Neuronal stem cell (in vitro differentiated cells): ENCODE measurements around the gene ANKMY2. TPM values are rescaled to one million over a fixed set of nuclear protein-coding genes. Genes with fewer than 3 reads are reported as not detected.

Experiments
- DNase-seq: peaks from one replicate; pipeline ENCODE4 v3.0.0-alpha.2; 2013; ENCODE audit warnings: low spot score
- H2AFZ ChIP-seq: one replicate; pipeline ENCODE4 v1.6.1; 2013; ENCODE audit warnings: mild to moderate bottlenecking, low read length, inconsistent platforms
- H2AK5ac ChIP-seq: 2 replicates; pipeline ENCODE4 v1.6.1; 2013; ENCODE audit warnings: low read depth, mild to moderate bottlenecking, inconsistent platforms, low read length, moderate library complexity, mixed read lengths
- H2BK120ac ChIP-seq: 2 replicates; pipeline ENCODE4 v1.6.1; 2013; ENCODE audit warnings: low read depth, mild to moderate bottlenecking, inconsistent platforms, low read length, moderate library complexity, mixed read lengths
- H2BK12ac ChIP-seq: one replicate; pipeline ENCODE4 v1.6.1; 2013; ENCODE audit warnings: low read length, inconsistent platforms
- H2BK15ac ChIP-seq: 2 replicates; pipeline ENCODE4 v1.6.1; 2013; ENCODE audit warnings: mild to moderate bottlenecking, low read length, inconsistent platforms, mixed read lengths
- H2BK5ac ChIP-seq: one replicate; pipeline ENCODE4 v1.6.1; 2013; ENCODE audit warnings: inconsistent platforms, mild to moderate bottlenecking, low read length, moderate library complexity
- H3K14ac ChIP-seq: one replicate; pipeline ENCODE4 v1.6.1; 2013; ENCODE audit warnings: low read length, inconsistent platforms
- H3K18ac ChIP-seq: 2 replicates; pipeline ENCODE4 v1.6.1; 2013; ENCODE audit warnings: low read length, inconsistent platforms
- H3K23ac ChIP-seq: 2 replicates; pipeline ENCODE4 v1.6.1; 2013; ENCODE audit warnings: low read depth, mild to moderate bottlenecking, mixed read lengths, low read length, inconsistent platforms; ENCODE audit not compliant: poor library complexity
- H3K27ac ChIP-seq: replicated peaks from 3 replicates; pipeline ENCODE4 v1.5.1; 2013; ENCODE audit warnings: low read length, inconsistent platforms
- H3K27me3 ChIP-seq, 3 experiments: 2 replicates each; pipeline ENCODE4 v1.6.1; 2013; ENCODE audit warnings: low read length in 3 of 3, mild to moderate bottlenecking in 2 of 3, inconsistent platforms in 1 of 3, low read depth in 1 of 3, mixed read lengths in 1 of 3, moderate library complexity in 1 of 3; ENCODE audit not compliant: control insufficient read depth in 3 of 3, insufficient read depth in 3 of 3
- H3K36me3 ChIP-seq, 2 donors: replicated peaks in 1 of 2; 2 replicates each; pipeline ENCODE4 v1.6.1; 2013; ENCODE audit warnings: low read length in 2 of 2; ENCODE audit not compliant: control insufficient read depth in 2 of 2, insufficient read depth in 2 of 2
- H3K4ac ChIP-seq: 2 replicates; pipeline ENCODE4 v1.6.1; 2013; ENCODE audit warnings: inconsistent platforms, mild to moderate bottlenecking, low read length, moderate library complexity
- H3K4me1 ChIP-seq, 2 donors: 1 replicate in 1 of 2; 2 replicates in 1 of 2; pipeline ENCODE4 v1.6.1; 2013; ENCODE audit warnings: low read length in 2 of 2, low read depth in 1 of 2; ENCODE audit not compliant: control insufficient read depth in 2 of 2, insufficient read depth in 1 of 2
- H3K4me2 ChIP-seq: one replicate; pipeline ENCODE4 v1.6.1; 2013; ENCODE audit warnings: mild to moderate bottlenecking, low read length, inconsistent platforms; ENCODE audit not compliant: insufficient read depth, poor library complexity, severe bottlenecking
- H3K4me3 ChIP-seq, 2 donors: 2 replicates each; pipeline ENCODE4 v1.5.1; 2013; ENCODE audit warnings: low read length in 2 of 2, mild to moderate bottlenecking in 2 of 2, inconsistent platforms in 1 of 2, moderate library complexity in 1 of 2
- H3K79me1 ChIP-seq: one replicate; pipeline ENCODE4 v1.6.1; 2013; ENCODE audit warnings: low read depth, mild to moderate bottlenecking, inconsistent platforms, low read length, moderate library complexity
- H3K9ac ChIP-seq: one replicate; pipeline ENCODE4 v1.6.1; 2013; ENCODE audit warnings: mild to moderate bottlenecking, low read depth, low read length, inconsistent platforms; ENCODE audit not compliant: poor library complexity
- H3K9me3 ChIP-seq, 2 donors: replicated peaks in 1 of 2; 2 replicates each; pipeline versions ENCODE3 to v1.6.1; 2013; ENCODE audit warnings: low read length in 2 of 2, mild to moderate bottlenecking in 2 of 2, inconsistent platforms in 1 of 2, low read depth in 1 of 2, mixed read lengths in 1 of 2, moderate library complexity in 1 of 2; ENCODE audit not compliant: control insufficient read depth in 2 of 2, insufficient read depth in 1 of 2
- H4K8ac ChIP-seq: one replicate; pipeline ENCODE4 v1.6.1; 2013; ENCODE audit warnings: low read depth, mild to moderate bottlenecking, inconsistent platforms, low read length, moderate library complexity
- H4K91ac ChIP-seq: one replicate; pipeline ENCODE4 v1.6.1; 2013; ENCODE audit warnings: low read length, low read depth, mild to moderate bottlenecking, inconsistent platforms; ENCODE audit not compliant: poor library complexity
- WGBS, 2 donors: extraction: QIAGEN DNeasy Blood & Tissue Kit; methylation state at CpG; one replicate each; pipeline ENCODE4 v1.1.7; 2013; ENCODE audit warnings: missing lambda C conversion rate in 2 of 2, mixed read lengths in 1 of 2; ENCODE audit not compliant: insufficient read length in 2 of 2, insufficient replicate concordance in 1 of 2; ENCODE audit errors: extremely low coverage in 2 of 2; 5-methylcytosine and 5-hydroxymethylcytosine counted together
- polyA plus RNA-seq, 2 experiments: library from polyadenylated mRNA; stranded (reverse); fragments of 200-250 nt; gene quantifications; one replicate each; pipeline ENCODE4 v1.2.3, GENCODE V29; 2013

ANKMY2 gene
- polyA plus RNA-seq (2013, experiment 1 of 2), result 46.0 TPM
- polyA plus RNA-seq (2013, experiment 2 of 2), result 45.3 TPM

DNA sequence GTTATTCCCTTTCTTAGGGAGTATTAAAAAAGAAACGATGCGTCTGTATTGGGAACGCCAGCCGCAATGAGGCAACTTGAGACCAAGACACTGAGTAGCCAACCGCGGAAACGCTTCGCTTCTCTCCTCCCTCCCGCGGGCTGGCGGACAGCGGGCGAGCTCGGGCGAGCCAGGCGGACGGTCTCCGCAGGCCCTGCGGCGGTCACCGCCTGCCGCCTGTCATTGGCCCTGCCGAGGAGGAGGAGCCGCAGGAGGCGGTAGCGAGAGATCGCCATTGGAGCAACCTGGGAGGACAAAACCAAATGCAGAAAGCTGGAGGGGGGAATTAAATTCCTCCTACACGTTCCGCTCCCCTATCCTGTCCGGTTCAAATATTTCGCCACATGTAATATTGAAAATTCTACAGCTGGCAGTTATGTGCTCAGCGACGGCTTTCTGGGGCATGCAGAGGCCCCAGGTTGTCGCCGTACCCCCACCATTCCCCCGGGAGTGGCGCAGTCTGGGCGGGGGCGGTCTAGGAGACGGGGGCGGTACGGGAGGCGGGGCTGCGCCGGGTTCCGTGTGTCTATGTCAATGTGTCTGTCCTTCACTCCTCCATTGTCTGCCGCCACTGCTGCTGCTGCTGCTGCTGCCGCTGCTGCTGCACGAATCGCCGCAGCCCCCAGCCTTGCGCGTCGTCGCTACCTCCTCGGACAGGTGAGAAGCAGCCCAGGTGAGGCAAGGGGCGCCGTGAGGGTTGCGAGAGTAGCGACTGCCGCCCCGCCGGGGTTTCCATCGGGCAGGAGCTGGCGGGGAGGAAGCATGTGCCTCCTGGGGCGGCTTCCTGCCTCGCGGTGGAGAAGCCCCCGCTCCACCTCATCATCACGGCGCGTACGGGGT, at the start of gene ANKMY2, which contains the start of gene BZW2:
TSS of gene ANKMY2 (minus strand) at position 162 of the 879 bp plus-strand sequence. CDS start 181 bp downstream, outside the sequence.
TSS of gene BZW2 (plus strand) at position 589 of the 879 bp plus-strand sequence. CDS start 19,263 bp downstream, outside the sequence.
- Histone ChIP-seq H4K8ac (no peak within 1 kb of the TSS), H3K36me3 (peaks cover 0 to 12% of the 10 kb centered on the region in 2 donors), H2BK12ac (peak within 1 kb of the TSS; percentile 80), H3K18ac (peak within 1 kb of the TSS; percentile 100), H3K9ac (peak within 1 kb of the TSS; percentile 99), H2AFZ (peak within 1 kb of the TSS; percentile 96), H3K27me3 (no peaks in the 10 kb centered on the region), H3K14ac (peak within 1 kb of the TSS; percentile 97), H2BK120ac (peak within 1 kb of the TSS; percentile 9), H2BK15ac (peak within 1 kb of the TSS; percentile 91), H4K91ac (no peak within 1 kb of the TSS), H3K4ac (peak within 1 kb of the TSS; percentile 97), H3K23ac (peak within 1 kb of the TSS; percentile 99), H3K79me1 (peaks cover 2% of the 10 kb centered on the region), H2BK5ac (peak within 1 kb of the TSS; percentile 93), H3K4me2 (peak within 1 kb of the TSS; percentile 78), H3K27ac (peak within 1 kb of the TSS; percentile 95), H3K4me1 (peaks cover 11 to 26% of the 10 kb centered on the region in 2 donors), H3K4me3 (peak within 1 kb of the TSS; percentile 98), H2AK5ac (peak within 1 kb of the TSS; percentile 60), H3K9me3 (no peaks in the 10 kb centered on the region)
- peak; percentile 94 for DNase-seq
- WGBS, 2 donors, result no CpG with 5 or more reads among the region's 73 CpGs

DNA sequence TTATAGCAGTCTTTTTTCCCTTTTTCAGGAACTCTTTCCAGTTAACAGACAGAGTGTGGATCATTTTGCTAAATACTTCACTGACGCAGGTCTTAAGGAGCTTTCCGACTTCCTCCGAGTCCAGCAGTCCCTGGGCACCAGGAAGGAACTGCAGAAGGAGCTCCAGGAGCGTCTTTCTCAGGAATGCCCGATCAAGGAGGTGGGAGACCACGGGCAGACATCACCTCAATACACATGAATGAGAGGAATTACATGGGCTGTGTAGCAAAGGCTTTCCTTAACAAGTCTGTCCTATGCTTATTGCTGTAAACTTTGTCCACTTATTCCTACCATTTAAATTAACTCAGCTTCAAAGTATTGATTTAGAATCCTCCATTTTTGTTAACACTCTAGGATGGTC, 49.3 kb upstream of the ANKMY2 start:
- Histone ChIP-seq H3K4me3 (no peak overlapping the region), H3K27me3 (no peaks in the 10 kb centered on the region), H2BK15ac (no peak overlapping the region), H3K27ac (no peak overlapping the region), H3K4me1 (peaks cover 0 to 8% of the 10 kb centered on the region in 2 donors), H3K9ac (no peak overlapping the region), H3K36me3 (peaks cover 29 to 99% of the 10 kb centered on the region in 2 donors), H2AFZ (no peak overlapping the region), H2BK5ac (no peak overlapping the region), H3K4ac (no peak overlapping the region), H2BK12ac (no peak overlapping the region), H2AK5ac (no peak overlapping the region), H3K9me3 (no peaks in the 10 kb centered on the region), H4K8ac (no peak overlapping the region), H3K23ac (no peak overlapping the region), H4K91ac (no peak overlapping the region), H3K79me1 (no peaks in the 10 kb centered on the region), H3K18ac (no peak overlapping the region), H2BK120ac (no peak overlapping the region), H3K4me2 (no peak overlapping the region), H3K14ac (no peak overlapping the region)
- WGBS, 2 donors, result no CpG with 5 or more reads among the region's 6 CpGs
- DNase-seq, result no peak

DNA sequence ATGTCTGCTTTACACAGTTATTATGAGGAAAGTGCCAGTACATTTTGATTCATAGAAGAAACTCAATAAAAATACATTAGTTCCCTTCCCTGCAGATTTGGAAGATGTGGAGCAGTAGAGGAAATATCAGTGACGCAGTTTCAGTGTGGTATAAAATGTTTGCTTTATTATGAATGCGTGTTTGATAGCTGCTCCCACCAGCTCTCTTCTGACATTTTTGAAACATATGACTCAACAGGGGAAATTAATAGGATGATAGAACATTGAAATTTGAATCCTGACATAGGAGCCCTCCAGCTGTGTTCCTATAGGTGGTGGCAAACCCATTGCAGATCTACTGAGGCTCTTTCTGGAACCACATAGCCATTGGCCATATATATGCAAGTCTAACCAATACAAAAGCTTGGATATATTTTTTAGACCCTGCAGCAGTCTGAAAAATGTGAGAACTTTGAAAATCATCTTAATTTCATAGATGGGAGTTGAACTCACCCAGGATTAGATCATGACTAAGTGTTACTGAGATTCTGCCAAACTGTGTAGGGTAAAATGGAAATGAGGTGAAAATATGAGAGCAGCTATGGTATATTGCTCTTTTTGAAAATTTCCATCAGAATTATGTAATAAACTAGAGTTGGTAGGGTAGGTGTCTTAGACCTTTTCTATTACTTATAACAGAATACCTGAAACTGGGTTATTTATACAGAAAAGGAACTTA, 48.2 kb upstream of the ANKMY2 start:
- Histone ChIP-seq H3K4me3 (no peak overlapping the region), H3K9ac (no peak overlapping the region), H2BK12ac (no peak overlapping the region), H3K4ac (no peak overlapping the region), H2AFZ (no peak overlapping the region), H3K27me3 (no peaks in the 10 kb centered on the region), H3K9me3 (no peaks in the 10 kb centered on the region), H2BK5ac (no peak overlapping the region), H2BK15ac (no peak overlapping the region), H3K14ac (no peak overlapping the region), H3K18ac (no peak overlapping the region), H2AK5ac (no peak overlapping the region), H3K27ac (no peak overlapping the region), H4K8ac (no peak overlapping the region), H4K91ac (no peak overlapping the region), H3K4me1 (peaks cover 0 to 8% of the 10 kb centered on the region in 2 donors), H3K23ac (no peak overlapping the region), H3K4me2 (no peak overlapping the region), H2BK120ac (no peak overlapping the region), H3K36me3 (peaks cover 26 to 99% of the 10 kb centered on the region in 2 donors), H3K79me1 (no peaks in the 10 kb centered on the region)
- DNase-seq, result no peak
- no CpG with 5 or more reads among the region's 2 CpGs for WGBS, 2 donors

DNA sequence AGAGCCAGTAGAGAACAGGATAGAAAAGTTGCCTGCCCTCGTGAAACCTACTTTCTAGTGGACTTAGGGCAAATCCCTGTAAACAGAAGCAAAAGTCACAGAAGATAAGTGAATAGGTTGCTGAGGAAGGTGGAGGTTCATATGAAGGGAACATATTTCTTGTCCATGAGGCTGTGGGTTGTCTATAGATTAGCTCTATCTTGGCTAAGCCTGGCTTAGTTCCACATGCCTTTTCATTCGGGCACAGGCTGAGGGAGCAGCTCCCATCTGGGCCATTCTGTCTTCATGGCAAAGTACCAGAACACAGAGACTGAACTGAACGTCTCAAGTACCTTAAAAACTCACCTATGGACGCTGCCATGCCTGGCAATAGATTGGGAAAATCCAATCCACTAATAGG, 45.7 kb upstream of the ANKMY2 start:
- H3K18ac ChIP-seq, result no peak overlapping the region
- H4K91ac ChIP-seq, result no peak overlapping the region
- no peak for DNase-seq
- no CpG with 5 or more reads among the region's 4 CpGs for WGBS, 2 donors
- H3K23ac ChIP-seq, result no peak overlapping the region
- H3K27ac ChIP-seq, result no peak overlapping the region
- no peak overlapping the region for H2BK5ac ChIP-seq
- H3K4me2 ChIP-seq, result no peak overlapping the region
- H3K27me3 ChIP-seq, result no peaks in the 10 kb centered on the region
- no peak overlapping the region for H2BK12ac ChIP-seq
- H2BK15ac ChIP-seq, result no peak overlapping the region
- H3K14ac ChIP-seq, result no peak overlapping the region
- H3K4me1 ChIP-seq, result no peaks in the 10 kb centered on the region
- no peak overlapping the region for H2AK5ac ChIP-seq
- H3K36me3 ChIP-seq, result peaks cover 15 to 98% of the 10 kb centered on the region in 2 donors
- no peak overlapping the region for H2AFZ ChIP-seq
- no peak overlapping the region for H4K8ac ChIP-seq
- no peaks in the 10 kb centered on the region for H3K9me3 ChIP-seq
- no peak overlapping the region for H3K4ac ChIP-seq
- no peak overlapping the region for H3K9ac ChIP-seq
- no peaks in the 10 kb centered on the region for H3K79me1 ChIP-seq
- H2BK120ac ChIP-seq, result no peak overlapping the region
- no peak overlapping the region for H3K4me3 ChIP-seq
